Measurements from ENCODE around the gene JPH2. TPM values are rescaled to one million over a fixed set of nuclear protein-coding genes. Genes with fewer than 3 reads are reported as not detected.

The JPH2 gene
- total RNA-seq, 1 donor from 2014 or later, result 11.3 TPM

DNA sequence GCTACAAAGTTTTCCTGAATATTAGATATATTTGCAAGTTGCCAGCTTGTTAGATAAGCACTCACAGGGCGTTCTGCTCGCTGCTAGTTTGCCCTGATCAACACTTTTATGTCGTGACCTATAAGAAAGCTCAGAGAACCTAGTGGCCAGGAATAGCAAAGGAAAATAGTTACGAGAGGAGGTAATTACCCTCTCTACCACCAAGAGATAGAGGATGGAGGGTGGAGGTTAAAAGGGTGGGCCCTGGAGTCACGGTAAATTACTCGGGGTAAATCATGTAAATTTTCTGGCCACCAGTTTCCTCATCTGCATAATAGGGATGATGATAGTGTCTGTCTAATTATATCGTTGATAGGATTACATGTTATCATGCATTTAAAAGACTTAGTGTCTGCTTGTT, 87.2 kb downstream of the JPH2 start:
- no peak for DNase-seq

DNA sequence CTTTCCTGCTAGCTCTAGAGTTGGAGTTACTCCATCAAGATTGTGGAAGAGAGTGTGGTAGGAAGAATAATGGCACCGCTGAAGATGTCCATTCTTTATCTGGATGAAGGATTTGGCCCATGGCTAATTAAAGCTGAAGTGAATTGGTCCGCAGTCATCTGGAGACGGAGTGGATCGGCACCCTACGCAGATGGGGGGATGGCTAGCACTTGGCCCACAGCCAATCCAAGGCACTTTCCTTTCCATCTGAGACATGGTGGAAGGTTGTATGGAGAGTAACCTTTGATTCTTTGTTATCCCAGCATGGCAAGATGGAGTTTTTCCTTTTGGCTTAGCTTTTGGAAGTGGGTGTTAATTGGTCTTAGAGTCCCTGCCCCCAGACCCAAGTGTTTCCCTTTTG, 88.3 kb downstream of the JPH2 start:
- DNase-seq, result no peak

DNA sequence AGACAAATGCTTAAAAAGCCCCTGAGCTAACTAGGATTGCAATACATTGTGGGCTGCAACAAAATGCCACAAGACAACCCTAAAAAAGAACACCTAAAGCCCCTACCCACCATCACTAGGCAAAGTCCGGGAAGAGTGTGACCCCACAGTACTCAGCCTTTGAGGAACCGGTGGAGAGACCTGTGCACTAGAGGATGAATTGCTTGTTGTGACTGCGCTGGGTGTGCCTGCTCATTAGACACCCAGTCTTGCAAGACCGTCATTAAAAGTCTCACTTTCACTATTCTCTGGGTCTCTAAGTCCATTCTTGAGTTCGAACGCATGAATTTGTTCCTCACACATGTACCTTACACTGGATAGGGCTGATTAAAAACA, 88.7 kb downstream of the JPH2 start:
- no peak for DNase-seq

DNA sequence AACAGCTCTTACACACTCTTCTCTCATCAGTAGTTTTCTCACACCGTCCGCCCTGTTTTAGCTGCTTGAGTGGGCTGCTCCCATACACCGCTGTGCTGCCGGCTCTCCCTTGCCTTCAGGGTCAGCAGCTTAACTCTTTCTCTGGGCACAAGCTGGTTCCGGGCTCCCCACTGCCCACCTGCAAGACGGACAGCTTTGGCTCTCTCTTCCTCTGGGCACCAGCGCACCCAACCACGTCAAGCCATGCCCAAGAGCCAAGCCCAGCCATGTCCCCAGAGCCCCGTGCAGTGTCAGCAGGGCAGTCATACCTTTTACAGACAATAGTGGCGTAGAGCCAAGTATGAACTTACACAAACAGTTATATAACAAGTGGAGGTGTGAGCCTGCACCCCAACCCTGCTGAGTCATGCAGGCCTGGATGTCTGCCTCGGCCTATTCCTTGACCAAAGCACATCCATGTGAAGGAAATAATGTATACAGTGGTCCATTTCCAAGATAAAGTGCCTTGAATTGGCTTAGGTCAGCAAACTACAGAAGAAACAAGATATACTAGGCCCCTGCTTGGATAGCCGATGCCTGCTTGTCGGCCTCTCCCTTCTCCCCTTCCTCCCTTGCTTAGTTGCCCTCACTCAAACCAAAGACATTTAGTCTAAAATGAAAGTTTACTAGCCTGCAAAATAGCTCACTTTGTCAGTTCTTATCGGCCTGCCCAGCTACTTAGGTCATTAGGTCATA, 89.3 kb downstream of the JPH2 start:
- DNase-seq, result no peak

DNA sequence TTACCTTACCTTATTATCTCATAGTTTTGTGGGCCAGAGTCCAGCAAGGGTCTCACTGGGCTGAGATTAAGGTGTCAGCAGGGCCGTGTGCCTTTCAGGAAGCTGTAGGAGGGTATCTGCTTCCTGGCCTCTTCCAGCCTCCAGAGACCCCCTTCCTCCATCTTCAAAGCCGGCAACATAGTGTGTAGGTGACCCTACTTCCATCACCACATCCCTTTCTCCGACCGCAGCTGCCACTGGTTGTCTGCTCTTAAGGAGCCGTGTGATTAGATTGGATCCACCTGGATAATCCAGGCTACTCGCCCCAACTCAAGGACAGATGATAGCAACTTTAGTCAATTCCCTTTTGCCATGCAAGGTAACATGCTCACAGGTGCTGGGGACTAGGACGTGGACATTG, 91.2 kb downstream of the JPH2 start:
- no peak for DNase-seq

DNA sequence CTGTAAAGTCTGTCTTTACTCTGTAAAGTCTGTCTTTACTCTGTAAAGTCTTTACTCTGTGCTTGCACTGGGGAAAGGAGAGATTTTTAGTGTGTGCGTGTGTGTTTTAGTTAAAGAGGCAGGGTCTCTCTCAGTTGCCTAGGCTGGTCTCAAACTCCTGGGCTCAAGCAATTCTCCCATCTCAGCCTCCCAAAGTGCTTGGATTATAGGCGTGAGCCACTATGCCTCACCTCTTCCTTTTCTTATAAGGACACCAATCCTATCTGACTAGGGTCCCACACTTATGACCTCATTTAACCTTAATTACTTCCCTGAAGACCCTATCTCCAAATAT, 93.8 kb downstream of the JPH2 start:
- DNase-seq, result no peak

DNA sequence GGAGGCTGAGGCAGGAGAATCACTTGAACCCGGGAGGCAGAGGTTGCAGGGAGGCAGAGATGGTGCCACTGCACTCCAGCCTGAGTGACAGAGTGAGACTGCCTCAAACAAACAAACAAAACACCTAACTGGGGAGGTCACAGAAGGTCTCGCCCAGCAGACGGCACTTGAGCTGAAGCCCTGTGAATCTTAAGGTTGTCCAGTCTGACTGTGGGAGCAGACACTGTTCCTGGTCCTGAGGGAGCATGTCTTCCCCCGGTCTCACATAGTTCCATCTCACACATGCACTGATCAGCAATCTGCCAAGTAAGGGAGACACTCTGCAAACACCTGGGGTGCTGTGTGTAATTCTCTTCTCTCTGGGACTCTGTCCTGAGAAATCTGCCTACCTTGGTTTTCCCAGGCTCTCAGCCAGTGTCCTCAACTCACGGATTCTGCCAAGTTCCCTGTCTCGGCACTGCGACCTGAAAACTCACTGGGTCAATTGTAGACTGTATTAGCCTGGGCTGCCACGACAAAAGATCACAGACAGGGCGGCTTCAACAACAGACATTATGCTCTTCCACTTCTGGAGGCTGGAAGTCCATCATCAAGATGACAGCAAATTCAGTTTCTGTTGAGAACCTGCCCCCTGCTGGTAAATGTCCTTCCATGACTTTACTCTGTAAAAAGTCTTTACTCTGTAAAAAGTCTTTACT, 94.3 kb downstream of the JPH2 start:
- DNase-seq, result no peak

DNA sequence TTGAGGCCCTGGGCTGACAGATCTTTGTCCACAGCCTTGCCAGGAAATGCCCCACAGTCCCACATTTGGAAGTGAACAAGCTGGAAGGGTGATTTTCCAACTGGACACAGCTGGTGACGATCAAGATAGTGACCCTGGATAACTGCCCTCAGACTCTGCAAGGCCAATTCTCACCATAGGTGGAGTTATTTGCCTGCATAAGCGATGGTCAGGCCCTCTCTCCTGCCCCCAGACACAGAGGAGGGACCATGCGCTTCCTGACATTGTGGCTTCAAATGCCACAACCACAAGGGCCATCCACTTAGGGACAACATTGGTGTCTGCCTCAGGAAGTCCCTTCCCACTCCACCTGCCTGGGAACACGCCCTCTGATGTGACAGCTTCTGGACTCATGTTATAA, 96.0 kb downstream of the JPH2 start:
- no peak for DNase-seq

DNA sequence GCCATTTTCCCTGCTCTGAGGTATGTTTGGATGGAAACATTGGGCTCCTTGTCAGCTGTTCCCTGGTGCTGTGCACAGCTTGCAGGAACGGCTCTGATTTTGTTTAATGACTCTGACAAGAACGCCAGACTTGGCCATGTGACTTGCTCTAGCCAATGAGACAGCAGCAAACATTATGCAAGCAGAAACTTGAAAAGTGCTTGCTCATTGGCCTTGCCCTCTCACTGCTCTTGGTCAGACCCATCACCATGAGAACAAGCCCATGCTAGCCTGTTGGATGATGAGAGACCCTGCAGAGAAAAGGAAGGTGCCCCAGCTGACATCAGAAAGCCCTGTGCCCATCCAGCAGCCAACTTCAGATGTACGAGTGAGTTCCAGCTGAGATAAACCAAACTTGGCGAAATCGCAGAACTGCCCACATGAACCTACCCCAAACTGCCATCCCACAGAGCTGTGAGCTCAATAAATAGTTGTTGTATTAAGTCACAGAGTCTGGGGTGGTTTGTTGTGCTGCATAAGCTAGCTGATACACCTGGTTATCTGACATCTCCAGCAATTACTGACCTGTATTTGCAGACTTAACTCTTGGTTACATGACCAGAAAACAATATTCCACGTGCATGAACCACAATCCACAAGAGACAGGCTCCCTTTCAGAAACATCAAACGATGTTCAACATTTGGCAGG, 96.9 kb downstream of the JPH2 start:
- DNase-seq, result no peak

DNA sequence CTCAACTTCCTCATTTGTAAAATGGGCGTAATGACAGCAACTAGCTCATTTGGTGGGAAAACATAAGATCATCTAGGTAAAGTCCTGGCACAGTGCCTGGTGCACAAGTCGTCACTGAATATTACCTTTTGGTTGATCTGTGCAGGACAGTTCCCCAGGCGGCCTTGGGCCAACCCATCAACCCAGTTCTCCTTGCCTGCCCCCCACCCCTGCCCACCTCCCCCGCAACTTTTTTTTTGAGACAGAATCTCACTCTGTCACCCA, 99.2 kb downstream of the JPH2 start:
- DNase-seq, result no peak

DNA sequence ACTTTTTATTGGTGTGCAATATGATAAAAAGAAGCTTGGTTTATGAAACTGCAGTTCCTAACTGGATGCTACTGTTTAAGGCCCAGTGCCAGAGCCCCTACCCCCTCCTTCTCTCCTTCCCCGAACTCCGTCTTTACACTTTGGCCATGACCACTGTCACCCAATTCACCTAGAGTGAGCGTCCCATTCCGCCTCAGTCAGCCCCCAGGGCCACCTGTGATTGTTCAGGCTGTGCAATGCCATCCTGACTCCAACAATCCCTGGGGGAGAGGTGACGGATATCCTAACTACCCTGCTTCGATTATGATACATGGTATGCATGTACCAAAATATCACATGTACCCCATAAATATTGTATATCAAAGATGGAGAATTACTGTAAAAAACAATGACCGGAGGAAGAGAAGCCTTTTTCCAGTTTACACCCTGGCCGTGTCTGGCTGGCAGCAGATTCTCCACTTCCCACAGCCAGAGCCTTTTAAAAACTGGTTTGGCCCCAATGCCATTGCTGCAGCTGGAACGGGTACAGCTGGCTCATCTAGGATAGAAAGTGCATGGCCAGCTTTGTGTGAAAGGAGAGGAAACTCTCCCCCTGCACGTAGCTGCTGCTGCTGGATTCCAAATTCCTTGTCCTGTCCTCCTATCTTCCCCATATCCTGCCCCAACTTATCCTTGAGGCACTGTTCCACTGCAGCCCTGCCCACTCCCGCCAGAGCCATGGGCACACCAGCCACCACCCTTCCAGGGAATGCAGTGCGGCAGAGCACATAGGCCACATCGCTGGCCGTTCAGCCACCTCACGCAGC, 99.7 kb downstream of the JPH2 start:
- DNase-seq, result no peak

DNA sequence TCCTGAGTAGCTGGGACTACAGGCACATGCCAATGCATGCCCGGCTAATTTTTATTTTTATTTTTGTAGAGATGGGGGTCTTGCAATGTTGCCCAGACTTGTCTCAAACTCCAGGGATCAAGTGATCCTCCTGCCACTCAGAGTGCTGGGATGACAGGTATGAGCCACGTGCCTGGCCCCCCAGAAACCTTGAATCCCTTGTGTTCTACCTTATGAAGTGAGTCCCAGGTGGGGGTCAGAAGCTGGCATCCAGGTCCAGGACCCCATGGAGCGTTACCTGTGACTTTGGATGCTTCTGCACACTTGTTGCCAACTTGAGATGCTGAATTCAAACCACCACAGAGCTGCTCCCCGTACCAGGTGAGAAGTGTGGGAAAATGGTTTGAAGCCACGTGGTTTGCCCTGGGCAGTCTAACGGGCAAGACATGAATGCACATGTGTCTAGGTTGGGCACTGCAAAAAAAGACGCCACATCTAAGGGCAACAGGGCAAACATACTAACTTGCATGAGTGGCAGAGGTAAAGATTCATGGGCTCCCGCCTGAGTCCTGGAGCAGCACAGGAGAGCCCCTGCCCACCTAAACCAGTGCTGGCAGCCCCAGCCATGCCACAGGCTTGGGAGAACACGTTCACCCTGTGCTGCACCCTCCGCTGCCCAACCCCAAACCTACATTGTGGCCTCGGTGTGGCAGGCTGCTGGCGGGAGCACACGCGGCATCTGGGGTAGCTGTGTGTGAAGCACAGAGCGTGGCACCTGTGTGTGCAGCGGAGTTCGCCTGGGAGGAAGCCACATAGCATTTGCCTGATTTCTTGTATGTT, 101.2 kb downstream of the JPH2 start:
- no peak for DNase-seq

DNA sequence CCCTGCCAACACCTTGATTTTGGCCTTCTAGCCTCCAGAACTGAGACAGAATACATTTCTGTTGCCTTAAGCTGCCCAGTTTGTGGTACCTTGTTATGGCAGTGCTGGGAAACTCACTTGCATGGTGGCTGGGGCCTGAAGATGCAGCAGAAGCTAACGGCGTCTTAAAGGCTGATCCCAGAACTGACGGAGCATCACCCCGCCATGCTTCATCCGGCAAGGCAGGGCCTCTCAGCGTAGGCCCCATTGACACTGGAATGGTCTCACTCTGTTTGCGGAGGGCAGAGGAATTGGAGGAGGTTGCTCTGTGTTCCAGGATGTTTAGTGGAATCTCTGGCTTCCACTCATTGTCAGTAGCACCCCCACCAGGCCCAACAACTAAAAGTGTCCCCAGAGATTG, 102.1 kb downstream of the JPH2 start:
- no peak for DNase-seq

DNA sequence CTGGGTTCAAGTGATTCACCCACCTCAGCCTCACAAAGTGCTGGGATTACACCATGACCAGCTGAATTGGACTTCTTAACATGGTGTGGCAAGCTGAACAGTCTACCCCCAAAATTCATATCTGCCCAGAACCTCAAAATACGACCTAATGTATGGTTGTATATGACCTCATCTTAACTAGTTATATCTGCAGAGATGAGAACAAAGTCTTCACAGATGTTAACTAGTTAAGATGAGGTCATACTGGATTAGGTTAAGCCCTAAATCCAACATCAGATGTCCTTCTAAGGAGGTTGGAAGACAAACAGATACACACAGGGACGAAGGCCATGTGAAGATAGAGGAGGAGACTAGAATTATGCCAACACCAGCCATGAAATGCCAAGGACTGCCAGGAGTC, 102.5 kb downstream of the JPH2 start:
- DNase-seq, result no peak

DNA sequence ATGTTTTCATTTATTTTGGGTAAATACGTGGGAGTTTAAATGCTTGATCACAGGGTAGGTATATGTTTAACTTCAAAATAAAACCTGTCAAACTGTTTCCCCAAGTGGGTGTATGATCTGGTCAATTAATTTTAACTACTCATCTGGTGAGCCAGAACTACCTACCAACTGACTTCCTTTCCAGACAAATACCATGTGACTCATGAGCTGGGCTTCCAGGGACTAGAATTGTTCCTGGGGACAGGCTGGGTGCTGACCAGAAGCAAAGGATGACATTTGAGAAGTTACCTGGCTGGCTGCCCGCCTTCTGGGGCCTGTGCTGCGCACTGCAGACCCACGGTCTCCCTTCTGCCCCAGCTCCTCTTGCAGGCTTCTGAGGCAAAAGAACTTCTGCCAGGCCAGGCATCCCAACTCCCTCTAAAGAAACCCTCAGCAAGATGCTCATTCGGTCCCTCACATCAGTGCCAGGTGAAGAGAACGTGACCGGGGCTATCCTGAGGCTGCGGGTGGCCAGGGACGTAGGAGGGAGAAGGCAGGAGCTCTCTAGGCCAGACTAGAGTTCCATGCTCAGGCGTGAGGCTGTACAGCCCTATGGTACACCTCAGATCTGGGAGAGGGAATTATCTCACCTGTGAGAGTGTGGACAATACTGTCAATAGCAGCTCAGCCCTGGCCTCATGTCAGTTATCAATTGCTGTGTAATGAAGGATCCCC, 103.6 kb downstream of the JPH2 start:
- no peak for DNase-seq

DNA sequence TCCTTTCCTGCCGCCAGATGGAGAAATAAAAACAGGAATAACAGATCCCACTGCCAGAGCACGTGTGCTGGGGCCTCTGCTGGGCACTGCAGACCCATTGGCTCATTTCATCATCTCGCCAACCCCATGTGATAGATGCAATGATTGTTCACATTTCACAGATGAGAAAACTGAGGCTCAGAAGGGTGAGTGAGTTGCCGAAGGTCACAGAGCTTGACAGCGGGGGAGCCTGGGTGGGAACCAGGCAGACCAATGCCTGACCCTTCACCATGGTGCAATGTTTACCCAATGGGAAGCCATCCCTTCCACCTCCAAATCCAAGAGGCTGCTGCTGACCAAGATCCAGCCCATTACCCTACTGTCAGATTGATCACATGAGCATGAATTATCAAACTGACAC, 105.1 kb downstream of the JPH2 start:
- DNase-seq, result no peak

DNA sequence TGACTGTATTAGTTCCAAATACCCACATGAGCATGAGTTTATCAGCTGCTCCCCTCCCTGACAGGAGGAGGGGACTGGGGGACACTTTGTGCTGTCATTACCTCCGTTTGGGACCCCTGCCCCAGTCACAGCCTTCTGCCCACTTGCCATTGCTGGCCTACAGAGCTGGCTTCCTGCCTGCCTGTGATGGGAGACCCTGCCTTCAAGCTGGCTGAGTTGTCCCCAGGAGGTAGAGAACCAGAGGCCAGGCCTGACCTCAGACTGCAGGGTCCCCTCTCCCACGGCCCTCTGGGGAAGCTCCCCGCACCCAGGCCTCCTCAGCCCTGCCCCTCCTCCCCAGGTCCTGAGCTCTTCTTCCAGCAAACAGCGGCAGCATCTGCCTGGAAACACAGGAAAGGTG, 105.5 kb downstream of the JPH2 start:
- DNase-seq, result no peak

DNA sequence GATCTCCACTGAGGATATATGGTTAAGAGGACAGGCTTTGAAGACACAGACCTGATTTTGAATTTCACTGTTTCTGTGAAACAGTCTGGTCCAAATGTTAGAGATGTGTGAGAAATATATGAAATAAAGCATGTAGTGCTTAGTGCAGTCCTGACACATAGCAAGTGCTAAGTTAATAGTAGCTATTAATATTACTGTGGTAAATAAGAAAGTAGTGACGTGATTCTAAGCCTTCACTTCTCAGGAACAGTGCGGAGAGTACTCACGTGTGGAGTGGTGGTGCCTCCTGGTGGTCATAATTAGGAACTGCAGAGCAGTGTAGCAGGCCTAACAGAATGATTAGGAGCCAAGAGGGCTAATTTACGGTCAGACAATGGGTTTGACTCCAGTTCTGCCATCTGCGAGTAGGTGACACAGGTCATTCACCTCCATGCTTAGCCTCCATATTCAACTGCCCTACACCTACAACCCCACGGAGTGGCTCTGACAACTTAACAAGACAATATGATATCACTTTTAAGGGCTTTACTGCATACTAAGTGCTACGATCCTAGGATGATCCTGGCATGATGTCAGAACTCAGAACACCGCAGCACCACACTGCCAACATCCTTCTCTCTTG, 106.2 kb downstream of the JPH2 start:
- DNase-seq, result peak; percentile 66

DNA sequence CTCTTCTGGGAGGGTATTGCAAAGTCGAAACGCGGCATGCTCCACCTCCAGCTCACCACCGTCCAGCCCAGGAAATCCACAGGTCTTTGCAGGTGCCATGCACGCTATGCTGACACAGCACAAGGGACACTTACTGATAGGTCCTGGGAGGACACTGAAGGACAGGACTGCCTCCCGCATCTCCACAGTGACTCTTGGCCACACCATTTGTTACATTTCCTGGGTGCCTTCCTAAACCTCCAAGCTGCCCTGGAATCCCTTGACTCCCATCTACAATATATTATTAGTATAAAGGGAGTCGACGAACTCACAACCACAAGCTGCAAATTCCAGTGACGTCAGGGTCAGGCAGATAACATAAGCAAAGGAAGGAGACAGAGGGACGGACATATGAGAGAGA, 106.9 kb downstream of the JPH2 start:
- DNase-seq, result no peak

DNA sequence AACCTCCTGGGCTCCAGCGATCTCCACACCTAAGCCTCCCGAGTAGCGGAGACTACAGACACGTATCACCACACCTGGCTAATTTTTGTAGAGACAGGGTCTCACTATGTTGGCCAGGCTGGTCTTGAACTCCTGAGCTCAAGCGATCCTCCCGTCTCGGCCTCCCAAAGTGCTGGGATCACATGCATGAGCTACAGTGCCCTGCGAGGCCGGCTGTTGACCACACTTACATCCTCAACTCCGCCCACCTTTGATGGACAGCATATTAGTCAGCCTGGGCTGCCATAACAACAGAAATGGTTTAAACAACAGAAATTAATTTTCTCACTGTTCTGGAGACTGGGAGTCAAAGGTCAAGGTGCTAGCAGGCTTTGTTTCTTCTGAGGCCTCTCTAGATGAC, 107.7 kb downstream of the JPH2 start:
- DNase-seq, result no peak

DNA sequence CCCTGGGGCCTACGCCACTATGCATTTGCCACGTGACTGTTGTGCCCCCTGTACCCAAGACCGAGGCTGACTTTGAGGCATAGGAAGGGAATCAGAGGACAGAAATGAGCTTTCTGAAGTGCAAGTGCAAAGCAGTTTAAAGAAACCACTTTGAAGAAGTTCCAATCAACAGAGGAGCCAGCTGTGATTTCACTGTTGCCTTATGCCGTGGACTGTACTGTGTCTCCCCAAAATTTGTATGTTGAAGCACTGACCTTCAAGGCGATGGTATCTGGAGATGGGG, 111.1 kb downstream of the JPH2 start:
- DNase-seq, result no peak

Data from skin of body (tissue), 2 donors.